Measurements from ENCODE around the gene TTC7B. TPM values are rescaled to one million over a fixed set of nuclear protein-coding genes. Genes with fewer than 3 reads are reported as not detected.

The TTC7B gene
- total and polyA plus RNA-seq, 2 experiments from 2014 or later: 7.9 to 28.6 TPM

GRCh38 chr14:90549794-90550641 lies 266.2 kb downstream of the TTC7B start:
- H3K27me3 Mint-ChIP-seq (ENCODE audit: insufficient read depth, low read depth, poor library complexity): peaks cover 8% of the 10 kb centered on the region

More at GRCh38 chr14:90549794-90550641, 266.2 kb downstream of the TTC7B start:
- Mint-ChIP-seq H3K27ac (no peak overlapping the region), H3K9me3 (peaks cover 5% of the 10 kb centered on the region; the same call in 2 of the 3 replicates), H3K4me1 (peaks cover 12% of the 10 kb centered on the region), H3K36me3 (ENCODE audit: low read depth) (peaks cover 4% of the 10 kb centered on the region; the same call in 1 of the 3 replicates), H3K4me3 (no peak overlapping the region)
- TF ChIP-seq EZH2phosphoT487 (IDR thresholded peaks at IDR 0.05; ENCODE audit: unreplicated experiment) (no peak), EZH2 (IDR thresholded peaks at IDR 0.05; ENCODE audit: low read depth, unreplicated experiment) (no peak), JUNB (IDR thresholded peaks at IDR 0.05; ENCODE audit: unreplicated experiment) (no peak), REST (IDR thresholded peaks at IDR 0.05; ENCODE audit: unreplicated experiment) (no peak), ZNF462 (CRISPR knock-in tag; IDR thresholded peaks at IDR 0.05) (no peak), ZNF114 (CRISPR knock-in tag; IDR thresholded peaks at IDR 0.05) (no peak), NANOG (IDR thresholded peaks at IDR 0.05; ENCODE audit: borderline replicate concordance) (no peak), CREB1 (CRISPR knock-in tag; IDR thresholded peaks at IDR 0.05; ENCODE audit: low read depth) (no peak), STAT1 (IDR thresholded peaks at IDR 0.05; ENCODE audit: unreplicated experiment) (no peak), CTCF (conservative IDR thresholded peaks at IDR 0.05; ENCODE audit: low read depth in 2 of 2) (no peak), POLR2AphosphoS5 (IDR thresholded peaks at IDR 0.05; ENCODE audit: low read depth) (no peak), ETS1 (IDR thresholded peaks at IDR 0.05) (no peak), ZNF331 (CRISPR knock-in tag; IDR thresholded peaks at IDR 0.05; ENCODE audit: low read depth) (no peak)
- H3K4me3 ChIP-seq: no peak overlapping the region
- H3K4me2 ChIP-seq: no peak overlapping the region
- ATAC-seq (no peak), DNase-seq (ENCODE audit: low spot score) (no peak)
- no peaks in the 10 kb centered on the region for H3K9me2 ChIP-seq (ENCODE audit: insufficient read depth)
- H3K27ac ChIP-seq (ENCODE audit: low read depth): no peak overlapping the region
- H3K36me3 ChIP-seq (ENCODE audit: insufficient read depth): no peaks in the 10 kb centered on the region
- H3K4me1 ChIP-seq (ENCODE audit: insufficient read depth): peaks cover 6% of the 10 kb centered on the region; the same call in 1 of the 2 replicates
- H2AFZ ChIP-seq: no peak overlapping the region
- H3K27me3 ChIP-seq (ENCODE audit: insufficient read depth): no peaks in the 10 kb centered on the region
- H3F3A ChIP-seq (replicated peaks; ENCODE audit: low read depth): no peaks in the 10 kb centered on the region
- H3K79me2 ChIP-seq (replicated peaks; ENCODE audit: insufficient read depth): no peaks in the 10 kb centered on the region
- H4K20me1 ChIP-seq (replicated peaks; ENCODE audit: insufficient read depth): no peaks in the 10 kb centered on the region

Measured in GM23338 (cell line).